Gastrocnemius medialis (tissue), 4 donors: ENCODE measurements around the gene PAIP2.

Experiments
- CTCF ChIP-seq, 5 experiments: fragments of 450-650 bp in 3 of 5; fragments of 200-600 bp in 2 of 5; sonication (generic) in 2 of 5; IDR thresholded peaks in 4 of 5; conservative IDR thresholded peaks in 1 of 5; 1 replicate in 4 of 5; 2 replicates in 1 of 5; pipeline ENCODE4 v1.5.1; 2016 to 2019; ENCODE audit warnings: antibody characterized with exemption in 5 of 5, mild to moderate bottlenecking in 3 of 5, moderate library complexity in 3 of 5
- POLR2A ChIP-seq, 2 donors: fragments of 450-650 bp; IDR thresholded peaks; one replicate each; pipeline ENCODE4 v1.6.1; 2017; ENCODE audit warnings: antibody characterized with exemption in 2 of 2, mild to moderate bottlenecking in 2 of 2, moderate library complexity in 2 of 2

DNA sequence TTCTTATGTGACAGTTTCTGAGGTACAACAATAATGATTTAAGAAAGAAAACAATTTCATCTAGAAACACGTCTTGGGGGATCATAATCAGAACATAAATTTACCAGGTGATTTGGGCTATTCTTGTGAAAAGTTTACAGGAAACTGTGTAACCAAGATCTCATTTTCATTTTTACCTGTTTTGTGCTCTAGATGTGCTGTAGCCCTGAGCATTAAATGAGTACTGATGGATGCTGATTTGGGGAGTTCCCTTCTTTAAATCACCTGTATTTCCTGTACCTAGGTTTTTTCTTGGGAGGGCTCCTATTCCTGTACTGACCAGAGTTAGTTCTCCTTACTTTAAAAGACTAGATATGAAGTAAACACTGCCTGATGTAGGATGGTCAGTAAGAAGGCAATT lies 35.5 kb upstream of the PAIP2 start:
- TF ChIP-seq CTCF (IDR thresholded peaks at IDR 0.05 in 4 of 5, conservative IDR thresholded peaks at IDR 0.05 in 1 of 5) (no peak), POLR2A (IDR thresholded peaks at IDR 0.05) (no peak)
